ENCODE data around the gene TCEA3. TPM values are rescaled to one million over a fixed set of nuclear protein-coding genes. Genes with fewer than 3 reads are reported as not detected.

The TCEA3 gene
- total RNA-seq, 2 experiments from 2014 or later = 0.26 to 1.3 TPM

DNA sequence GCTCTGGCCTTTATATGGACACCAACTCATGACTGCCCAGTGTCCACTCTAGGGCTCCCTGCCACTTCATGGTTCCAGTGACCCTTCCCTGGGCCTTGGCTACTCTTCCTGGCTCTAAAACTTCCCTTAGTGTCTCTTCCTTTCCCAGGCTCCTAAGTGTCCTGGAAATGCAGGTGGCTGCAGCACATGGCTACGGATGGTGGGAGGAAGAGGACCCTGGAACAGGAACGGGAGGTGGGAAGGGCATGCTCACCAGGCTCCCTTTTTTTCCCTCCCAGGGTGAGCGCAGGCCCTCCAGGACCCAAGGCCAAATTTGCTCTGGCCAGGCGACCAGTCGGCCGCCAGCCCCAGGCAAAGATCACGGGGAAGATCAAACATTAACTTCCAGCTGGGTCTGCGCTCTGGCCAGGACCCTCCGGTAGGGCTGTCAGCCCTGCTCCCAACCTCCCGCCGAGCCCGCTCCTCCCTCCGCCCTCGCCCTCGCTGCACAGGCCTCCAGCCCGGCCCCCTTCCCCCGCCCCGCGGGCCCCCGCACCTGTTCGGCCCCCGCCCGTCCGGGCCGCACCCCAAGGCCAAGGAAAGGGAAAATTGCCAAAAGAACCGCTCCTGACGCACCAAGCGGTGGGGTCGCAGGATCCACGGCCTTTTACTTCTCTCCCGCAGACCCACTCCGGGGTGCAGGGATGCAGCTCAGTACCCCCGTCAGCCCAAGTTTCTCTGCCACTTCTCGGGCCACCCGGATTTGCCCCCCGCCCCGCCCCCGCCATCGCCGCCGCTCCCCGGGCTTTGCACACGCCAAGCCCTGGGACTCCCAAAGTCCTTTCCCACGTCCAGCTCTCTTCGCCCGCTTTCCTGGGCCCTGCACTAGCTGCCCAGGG lies 894 bp downstream of the TCEA3 start:
- Mint-ChIP-seq H3K4me3 (peak overlapping the region; percentile 3), H3K27ac (no peak overlapping the region), H3K36me3 (no peaks in the 10 kb centered on the region), H3K9me3 (ENCODE audit: low read depth) (no peaks in the 10 kb centered on the region), H3K27me3 (peaks cover 55% of the 10 kb centered on the region), H3K4me1 (peaks cover 21% of the 10 kb centered on the region)
- DNase-seq (no peak), ATAC-seq (no peak)
- CTCF ChIA-PET = interaction anchor here (1.0 to 3.0 kb wide), 2 partner anchors 11 to 20 kb away, joined by 3 to 13 read pairs; no protein-coding TSS in a partner anchor

DNA sequence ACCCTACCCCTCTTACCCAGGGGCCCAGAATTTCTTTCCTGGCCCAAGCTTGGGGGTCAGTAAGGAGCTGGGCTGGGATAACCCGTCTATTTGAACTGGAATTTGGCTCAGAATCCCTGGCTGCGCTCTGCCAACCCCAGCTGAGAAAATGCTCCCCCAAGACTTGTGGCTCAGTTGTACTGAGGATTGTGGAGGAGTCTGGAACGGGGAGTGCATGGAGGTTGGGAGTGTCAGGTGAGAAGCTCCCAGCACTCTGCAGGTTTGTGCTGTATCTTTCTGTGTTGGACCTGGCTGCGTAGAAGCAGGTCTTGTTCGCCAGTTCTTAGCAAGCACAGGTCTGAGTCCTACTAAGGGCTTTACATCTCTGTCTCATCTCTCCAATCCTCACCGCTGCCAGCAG lies 1.6 kb downstream of the TCEA3 start:
- Mint-ChIP-seq H3K27ac (no peak overlapping the region), H3K4me3 (no peak overlapping the region), H3K27me3 (peaks cover 48% of the 10 kb centered on the region), H3K9me3 (ENCODE audit: low read depth) (no peaks in the 10 kb centered on the region), H3K36me3 (no peaks in the 10 kb centered on the region), H3K4me1 (peaks cover 21% of the 10 kb centered on the region)
- no peak for ATAC-seq
- DNase-seq = no peak
- CTCF ChIA-PET = interaction anchor here (1.0 to 3.0 kb wide), 3 partner anchors 10 to 117 kb away, joined by 3 to 13 read pairs (median 5); no protein-coding TSS in a partner anchor

DNA sequence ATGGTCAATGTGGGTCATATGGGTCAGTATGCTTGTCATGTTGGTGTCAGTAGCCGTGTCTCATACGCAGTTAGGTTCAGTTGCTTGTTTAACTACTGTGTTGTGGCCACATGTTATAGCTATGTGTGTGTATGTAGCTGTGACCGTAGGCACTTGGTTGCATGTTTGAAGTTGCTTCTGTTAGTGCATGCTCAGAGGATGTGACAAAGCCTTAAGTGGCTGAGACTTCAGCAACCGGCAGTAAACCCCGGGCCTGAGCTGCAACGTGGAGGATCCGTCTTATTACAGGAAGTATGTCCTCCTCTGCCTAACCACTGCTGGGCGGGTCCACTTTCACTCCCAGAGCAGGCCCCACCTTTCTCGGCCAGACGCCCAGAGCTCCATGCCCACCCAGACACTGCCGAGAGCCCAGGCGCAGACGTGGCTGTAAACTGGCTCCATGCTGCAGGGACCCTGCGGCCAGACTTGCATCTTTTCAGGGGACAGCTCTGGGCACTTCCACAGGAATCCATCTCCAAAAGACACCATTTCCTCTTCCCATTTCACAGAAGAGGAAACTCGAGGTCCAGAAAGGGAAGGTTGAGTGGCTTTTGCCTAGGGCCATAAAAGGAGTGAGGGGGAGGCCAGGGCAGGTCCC lies 2.2 kb downstream of the TCEA3 start:
- H3K27ac Mint-ChIP-seq = peak overlapping the region; percentile 0
- no peaks in the 10 kb centered on the region for H3K36me3 Mint-ChIP-seq
- H3K27me3 Mint-ChIP-seq = peaks cover 44% of the 10 kb centered on the region
- H3K4me1 Mint-ChIP-seq = peaks cover 21% of the 10 kb centered on the region
- peak; percentile 87 for ATAC-seq
- CTCF ChIA-PET = interaction anchor here (1.0 to 3.0 kb wide), 3 partner anchors 10 to 118 kb away, joined by 3 to 13 read pairs (median 5); no protein-coding TSS in a partner anchor
- no peaks in the 10 kb centered on the region for H3K9me3 Mint-ChIP-seq (ENCODE audit: low read depth)
- DNase-seq = peak; percentile 81
- no peak overlapping the region for H3K4me3 Mint-ChIP-seq

DNA sequence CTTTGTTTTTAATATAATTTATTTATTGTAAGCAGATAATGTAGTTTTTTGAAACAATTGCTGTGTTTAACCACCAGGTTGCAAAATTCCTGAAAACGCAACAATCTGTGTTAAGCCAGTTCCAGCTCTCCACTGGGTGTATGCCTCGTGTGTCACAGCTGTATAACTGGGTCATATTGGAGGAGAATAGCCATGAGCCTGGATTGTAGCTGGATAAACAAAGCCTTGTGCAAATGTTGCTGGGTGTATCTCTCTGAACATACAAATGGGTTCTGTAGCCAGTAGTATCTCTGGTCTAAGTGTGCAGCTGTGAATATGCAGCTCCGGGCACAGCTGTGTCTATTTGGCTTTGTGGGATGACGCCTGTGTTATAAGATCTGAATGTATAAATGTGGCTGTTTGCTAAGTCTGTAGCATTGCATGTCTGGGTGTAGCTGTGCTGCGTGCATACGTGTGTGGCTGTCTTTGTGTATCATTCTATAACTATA lies 2.8 kb downstream of the TCEA3 start:
- CTCF ChIA-PET = interaction anchor here (1.1 to 3.0 kb wide), 3 partner anchors 19 to 215 kb away, joined by 3 to 13 read pairs (median 5); no protein-coding TSS in a partner anchor
- no peaks in the 10 kb centered on the region for H3K9me3 Mint-ChIP-seq (ENCODE audit: low read depth)
- no peaks in the 10 kb centered on the region for H3K36me3 Mint-ChIP-seq
- H3K4me3 Mint-ChIP-seq = no peak overlapping the region
- peak overlapping the region; percentile 0 for H3K27ac Mint-ChIP-seq
- H3K4me1 Mint-ChIP-seq = peaks cover 21% of the 10 kb centered on the region
- H3K27me3 Mint-ChIP-seq = peaks cover 44% of the 10 kb centered on the region
- no peak for DNase-seq
- no peak for ATAC-seq

DNA sequence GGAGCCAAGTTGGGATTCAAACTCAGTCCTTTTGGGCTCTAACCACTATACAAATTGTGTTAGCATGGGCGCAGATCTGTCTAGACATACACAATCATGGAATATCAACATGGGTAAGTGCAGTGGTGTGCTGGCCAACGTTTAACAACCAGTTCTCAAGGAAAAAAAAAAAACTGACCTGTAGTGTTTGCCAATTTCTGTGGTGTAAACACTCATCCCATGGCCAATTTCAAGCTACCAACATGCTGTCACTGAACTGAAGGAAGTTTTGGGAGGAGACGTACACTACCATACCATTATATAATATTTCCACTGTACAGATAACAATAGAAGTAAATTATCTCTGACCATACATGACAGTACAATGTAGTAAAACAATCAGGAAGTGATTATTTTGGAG lies 3.2 kb downstream of the TCEA3 start:
- Mint-ChIP-seq H3K9me3 (ENCODE audit: low read depth) (no peaks in the 10 kb centered on the region), H3K4me1 (peaks cover 21% of the 10 kb centered on the region), H3K36me3 (no peaks in the 10 kb centered on the region), H3K27ac (no peak overlapping the region), H3K27me3 (peaks cover 39% of the 10 kb centered on the region), H3K4me3 (no peak overlapping the region)
- DNase-seq = no peak
- CTCF ChIA-PET = interaction anchor here (1.1 to 3.0 kb wide), 2 partner anchors 18 to 216 kb away, joined by 3 to 13 read pairs; no protein-coding TSS in a partner anchor
- ATAC-seq = no peak

DNA sequence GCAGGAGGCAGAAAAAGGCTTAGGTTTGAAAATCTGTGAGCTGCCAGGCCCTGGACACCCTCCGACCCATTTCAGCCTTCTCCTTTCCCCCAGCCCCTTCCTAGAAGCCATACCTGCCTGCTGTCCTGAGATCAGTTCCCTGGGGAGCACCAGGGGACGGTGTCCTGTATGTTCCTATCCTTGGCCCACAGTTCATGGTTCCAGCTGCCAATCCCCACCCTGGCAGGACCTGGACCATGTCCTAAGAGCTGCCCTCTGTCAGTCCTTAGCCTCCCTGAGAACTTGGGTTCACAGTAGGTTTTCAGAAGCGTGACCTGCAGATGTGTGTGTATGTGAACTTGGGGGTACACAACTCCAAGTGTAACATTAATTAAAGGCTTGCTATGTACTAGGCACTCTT lies 3.8 kb downstream of the TCEA3 start:
- ATAC-seq (no peak), DNase-seq (no peak)
- CTCF ChIA-PET = interaction anchor here (1.1 to 3.0 kb wide), 2 partner anchors 18 to 217 kb away, joined by 3 to 13 read pairs; no protein-coding TSS in a partner anchor
- Mint-ChIP-seq H3K36me3 (no peaks in the 10 kb centered on the region), H3K9me3 (ENCODE audit: low read depth) (no peaks in the 10 kb centered on the region), H3K27me3 (peaks cover 33% of the 10 kb centered on the region), H3K4me1 (peaks cover 21% of the 10 kb centered on the region), H3K27ac (no peak overlapping the region), H3K4me3 (no peak overlapping the region)

DNA sequence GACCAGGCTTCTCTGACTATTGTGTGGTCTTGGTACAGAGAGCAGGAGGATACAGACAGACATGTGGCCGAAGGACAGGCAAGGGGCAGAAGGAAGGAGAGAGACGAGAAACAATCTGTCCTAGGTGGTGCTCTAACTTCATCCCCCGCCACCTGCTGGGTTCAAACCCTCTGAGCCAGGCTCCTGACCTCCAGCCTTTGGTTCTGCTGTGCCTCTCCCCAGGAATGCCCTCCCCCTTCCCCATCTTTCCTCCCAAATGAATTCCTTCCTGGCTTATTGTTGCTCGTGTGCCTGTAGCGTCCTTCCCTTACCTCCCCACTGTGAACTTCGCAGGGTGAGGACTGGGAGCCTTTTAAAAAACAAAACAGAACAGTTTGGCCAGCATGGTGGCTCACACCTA lies 5.4 kb downstream of the TCEA3 start:
- Mint-ChIP-seq H3K36me3 (no peaks in the 10 kb centered on the region), H3K27ac (no peak overlapping the region), H3K4me3 (no peak overlapping the region), H3K4me1 (peaks cover 20% of the 10 kb centered on the region), H3K9me3 (ENCODE audit: low read depth) (no peaks in the 10 kb centered on the region), H3K27me3 (peaks cover 21% of the 10 kb centered on the region)
- CTCF ChIA-PET = interaction anchor here (1.8 kb wide), 1 partner anchor 15 kb away, joined by 6 read pairs; no protein-coding TSS in a partner anchor
- DNase-seq (no peak), ATAC-seq (no peak)

DNA sequence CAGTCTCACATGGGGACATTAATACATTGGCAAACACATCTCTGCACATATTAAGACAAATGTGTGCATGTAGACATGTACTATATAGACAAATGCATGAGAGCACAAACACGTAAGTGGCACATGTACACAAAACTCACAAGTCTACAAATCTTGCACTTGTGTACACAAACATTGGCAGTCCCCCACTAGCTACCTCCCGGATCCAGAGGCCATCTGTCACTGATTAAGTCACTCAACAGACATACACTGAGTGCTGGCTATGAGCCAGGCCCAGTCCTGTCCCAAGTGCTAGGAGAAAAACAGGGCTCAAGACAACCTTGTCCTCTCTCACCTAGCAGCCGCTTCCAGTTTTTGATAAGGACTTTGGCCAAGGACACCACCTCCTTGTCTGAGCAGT lies 7.0 kb downstream of the TCEA3 start:
- no peak for ATAC-seq
- DNase-seq = no peak
- peaks cover 8% of the 10 kb centered on the region for H3K4me1 Mint-ChIP-seq
- no peaks in the 10 kb centered on the region for H3K9me3 Mint-ChIP-seq (ENCODE audit: low read depth)
- no peaks in the 10 kb centered on the region for H3K36me3 Mint-ChIP-seq
- peaks cover 8% of the 10 kb centered on the region for H3K27me3 Mint-ChIP-seq
- H3K27ac Mint-ChIP-seq = no peak overlapping the region
- H3K4me3 Mint-ChIP-seq = no peak overlapping the region
- CTCF ChIA-PET = interaction anchor here (1.8 kb wide), 1 partner anchor 14 kb away, joined by 6 read pairs; no protein-coding TSS in a partner anchor

DNA sequence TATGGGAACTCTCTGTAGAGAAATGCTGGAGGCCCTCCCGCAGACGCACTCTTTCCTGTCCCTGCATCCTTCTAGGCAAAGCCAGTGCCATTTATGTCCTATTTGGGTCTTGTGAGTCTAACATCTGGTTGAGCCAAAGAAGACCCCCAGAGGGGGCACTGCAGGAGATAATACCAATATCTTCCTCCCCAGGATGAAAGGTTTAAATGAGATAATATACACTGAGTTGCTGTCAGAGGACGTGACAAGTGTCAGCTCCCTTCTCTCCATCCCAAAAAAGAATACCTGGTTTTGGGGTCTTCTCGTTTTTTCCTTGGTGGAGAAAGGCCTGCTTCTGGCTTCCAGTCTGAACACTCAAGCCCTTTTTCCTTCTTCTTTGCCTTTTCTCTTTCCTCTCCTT lies 7.6 kb downstream of the TCEA3 start:
- ATAC-seq (no peak), DNase-seq (no peak)
- no peaks in the 10 kb centered on the region for H3K36me3 Mint-ChIP-seq
- no peaks in the 10 kb centered on the region for H3K9me3 Mint-ChIP-seq (ENCODE audit: low read depth)
- no peak overlapping the region for H3K4me3 Mint-ChIP-seq
- peaks cover 2% of the 10 kb centered on the region for H3K4me1 Mint-ChIP-seq
- H3K27me3 Mint-ChIP-seq = peaks cover 4% of the 10 kb centered on the region
- no peak overlapping the region for H3K27ac Mint-ChIP-seq
- CTCF ChIA-PET = no interaction called here

DNA sequence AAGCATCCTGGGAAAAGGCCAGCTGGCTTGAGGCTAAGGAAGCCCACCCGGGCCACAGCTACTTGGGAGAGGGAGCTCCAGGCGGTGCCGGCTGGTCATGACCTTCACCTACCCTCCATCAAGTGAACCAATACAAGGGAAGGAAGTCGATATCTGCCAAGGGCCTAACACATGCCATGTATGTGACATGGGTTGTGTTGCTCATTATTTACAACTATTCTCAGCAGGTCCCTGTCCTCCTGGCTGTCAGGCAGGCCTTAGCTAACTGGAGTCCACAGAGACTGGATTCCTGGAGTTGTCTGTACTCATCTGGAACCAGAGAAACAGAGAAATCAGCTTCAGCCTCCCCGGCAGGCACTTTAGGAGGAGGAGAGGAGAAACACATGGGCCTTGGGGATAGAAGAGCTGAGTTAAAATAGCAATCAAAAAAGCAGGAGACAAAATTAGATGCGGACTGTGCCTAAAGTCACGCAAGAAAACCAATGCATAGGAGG lies 15.7 kb downstream of the TCEA3 start:
- peaks cover 2% of the 10 kb centered on the region for H3K27me3 Mint-ChIP-seq
- no peak for DNase-seq
- H3K36me3 Mint-ChIP-seq = no peaks in the 10 kb centered on the region
- H3K4me1 Mint-ChIP-seq = peaks cover 5% of the 10 kb centered on the region
- no peak overlapping the region for H3K4me3 Mint-ChIP-seq
- H3K27ac Mint-ChIP-seq = no peak overlapping the region
- H3K9me3 Mint-ChIP-seq (ENCODE audit: low read depth) = no peaks in the 10 kb centered on the region
- no peak for ATAC-seq
- CTCF ChIA-PET = interaction anchor here (0.6 kb wide), 1 partner anchor 26 kb away, joined by 3 read pairs; no protein-coding TSS in a partner anchor

DNA sequence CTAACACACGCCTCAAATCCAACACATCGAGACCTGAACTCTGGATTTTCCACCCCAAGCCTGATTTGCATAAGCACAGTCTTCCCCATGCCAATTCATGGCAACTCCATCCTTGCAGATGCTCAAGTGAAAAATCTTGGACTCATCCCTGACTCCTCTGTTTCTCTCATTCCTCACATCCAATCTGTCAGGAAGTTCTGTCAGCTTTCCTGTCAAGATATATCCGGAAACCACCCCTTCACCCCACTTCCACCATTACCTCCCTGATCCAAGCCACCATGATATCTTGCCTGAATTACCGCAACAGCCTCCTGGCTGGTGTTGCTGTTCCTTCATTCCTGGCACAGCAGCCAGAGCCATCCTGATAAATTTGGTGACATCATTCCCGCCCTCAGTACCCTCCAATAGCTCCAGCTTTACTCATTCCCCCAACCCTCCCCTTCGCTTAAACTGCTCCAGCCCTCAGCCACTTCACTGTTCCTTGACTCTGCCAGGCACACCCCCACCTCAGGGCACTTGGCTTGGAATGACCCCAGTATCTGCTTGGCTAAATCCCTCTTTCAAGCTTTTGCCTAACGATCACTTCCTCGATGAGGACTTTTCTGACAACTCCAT lies 17.4 kb downstream of the TCEA3 start:
- Mint-ChIP-seq H3K27ac (no peak overlapping the region), H3K4me3 (no peak overlapping the region), H3K27me3 (peaks cover 2% of the 10 kb centered on the region), H3K36me3 (no peaks in the 10 kb centered on the region), H3K4me1 (peaks cover 16% of the 10 kb centered on the region), H3K9me3 (ENCODE audit: low read depth) (no peaks in the 10 kb centered on the region)
- CTCF ChIA-PET = no interaction called here
- ATAC-seq (no peak), DNase-seq (no peak)

DNA sequence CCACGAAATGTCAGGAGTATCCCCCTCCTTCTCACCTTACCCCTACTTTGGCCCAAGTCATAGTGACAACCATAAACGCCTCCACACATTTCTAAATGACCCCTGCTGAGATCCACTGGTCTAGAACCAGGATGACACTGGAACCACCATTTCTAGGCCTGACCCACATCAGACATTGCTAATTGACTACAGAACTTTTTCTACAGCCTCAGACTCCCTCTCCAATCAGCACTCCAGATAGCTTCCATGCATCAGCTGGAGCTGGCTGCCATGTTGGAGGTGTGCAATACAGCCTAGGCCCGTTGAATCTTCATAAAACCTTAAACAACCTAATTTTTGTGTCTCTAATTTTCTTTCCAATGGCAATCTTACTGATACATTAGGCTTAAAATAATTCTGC lies 18.6 kb downstream of the TCEA3 start:
- Mint-ChIP-seq H3K36me3 (no peaks in the 10 kb centered on the region), H3K27ac (no peak overlapping the region)
- CTCF ChIA-PET = no interaction called here

More for the DNA sequence above, 18.6 kb downstream of the TCEA3 start:
- Mint-ChIP-seq H3K4me1 (peaks cover 16% of the 10 kb centered on the region), H3K4me3 (no peak overlapping the region), H3K9me3 (ENCODE audit: low read depth) (no peaks in the 10 kb centered on the region), H3K27me3 (peaks cover 2% of the 10 kb centered on the region)
- no peak for ATAC-seq
- no peak for DNase-seq
